CD4-positive, CD25-positive, alpha-beta regulatory T cell (primary cell): ENCODE data around the gene ARL2BP. TPM values are rescaled to one million over a fixed set of nuclear protein-coding genes. Genes with fewer than 3 reads are reported as not detected.
A peak's percentile ranks its signal among the peaks of the same experiment; 100 is the strongest.

Experiments used
- ATAC-seq, 2 donors: fragments of 150-1000 bp; cut with Tn5 transposase; one replicate each; pipeline ENCODE4 v1.10.0; 2021; ENCODE audit warnings: low read depth in 2 of 2, moderate number of reproducible peaks in 2 of 2, moderate library complexity in 1 of 2
- DNase-seq, 3 donors: peaks; one replicate each; pipeline versions ENCODE4 v3.0.0 to v3.0.0-alpha.2; 2012 to 2022; ENCODE audit warnings: mixed read lengths in 1 of 3
- H3K27ac ChIP-seq: one replicate; pipeline ENCODE4 v1.7.0; 2013; ENCODE audit warnings: mild to moderate bottlenecking, low read length; ENCODE audit not compliant: insufficient read depth, poor library complexity, severe bottlenecking
- H3K27me3 ChIP-seq: one replicate; pipeline ENCODE4 v1.7.0; 2013; ENCODE audit warnings: low read length; ENCODE audit not compliant: control insufficient read depth, insufficient read depth
- H3K36me3 ChIP-seq: one replicate; pipeline ENCODE4 v1.7.0; 2013; ENCODE audit warnings: mild to moderate bottlenecking, low read length, moderate library complexity; ENCODE audit not compliant: control insufficient read depth, insufficient read depth
- H3K4me1 ChIP-seq: 2 replicates; pipeline ENCODE4 v1.7.0; 2013; ENCODE audit warnings: mild to moderate bottlenecking, low read length; ENCODE audit not compliant: insufficient read depth, control insufficient read depth, poor library complexity, severe bottlenecking
- H3K4me3 ChIP-seq: one replicate; pipeline ENCODE4 v1.7.0; 2013; ENCODE audit warnings: low read depth, mild to moderate bottlenecking, low read length, moderate library complexity
- H3K9me3 ChIP-seq, 2 experiments: 1 replicate in 1 of 2; 2 replicates in 1 of 2; pipeline ENCODE4 v1.7.0; 2013; ENCODE audit warnings: low read length in 2 of 2, mild to moderate bottlenecking in 1 of 2, moderate library complexity in 1 of 2; ENCODE audit not compliant: control insufficient read depth in 2 of 2
- H3K27ac Mint-ChIP-seq, 3 donors: one replicate each; pipeline ENCODE4 v1.8.0; 2020 to 2022; ENCODE audit warnings: mild to moderate bottlenecking in 3 of 3, mixed read lengths in 3 of 3, moderate library complexity in 2 of 3
- H3K27me3 Mint-ChIP-seq: one replicate; pipeline ENCODE4 v1.8.0; 2022; ENCODE audit warnings: mild to moderate bottlenecking, mixed read lengths
- H3K36me3 Mint-ChIP-seq: one replicate; pipeline ENCODE4 v1.8.0; 2020; ENCODE audit warnings: mixed read lengths
- H3K4me1 Mint-ChIP-seq, 4 donors: one replicate each; pipeline ENCODE4 v1.8.0; 2020 to 2022; ENCODE audit warnings: mixed read lengths in 4 of 4, mild to moderate bottlenecking in 1 of 4
- H3K4me3 Mint-ChIP-seq, 4 donors: one replicate each; pipeline ENCODE4 v1.8.0; 2020 to 2022; ENCODE audit warnings: mild to moderate bottlenecking in 4 of 4, mixed read lengths in 4 of 4, moderate library complexity in 3 of 4
- H3K9me3 Mint-ChIP-seq, 7 donors: one replicate each; pipeline ENCODE4 v1.8.0; 2020 to 2022; ENCODE audit warnings: mixed read lengths in 7 of 7, mild to moderate bottlenecking in 3 of 7, moderate library complexity in 2 of 7
- polyA plus RNA-seq, 4 donors: library from polyadenylated mRNA; unstranded; fragments of 300-500 nt; fragmentation: Illumina TruSeq; gene quantifications; one replicate each; pipeline ENCODE4 v1.2.3, GENCODE V29; 2021
- total RNA-seq: library from RNA; stranded (reverse); gene quantifications from one replicate; pipeline ENCODE4 v1.2.3, GENCODE V29; 2022

Gene ARL2BP
- total and polyA plus RNA-seq, 5 donors from 2014 or later = 26.9 to 121 (median 102) TPM

DNA sequence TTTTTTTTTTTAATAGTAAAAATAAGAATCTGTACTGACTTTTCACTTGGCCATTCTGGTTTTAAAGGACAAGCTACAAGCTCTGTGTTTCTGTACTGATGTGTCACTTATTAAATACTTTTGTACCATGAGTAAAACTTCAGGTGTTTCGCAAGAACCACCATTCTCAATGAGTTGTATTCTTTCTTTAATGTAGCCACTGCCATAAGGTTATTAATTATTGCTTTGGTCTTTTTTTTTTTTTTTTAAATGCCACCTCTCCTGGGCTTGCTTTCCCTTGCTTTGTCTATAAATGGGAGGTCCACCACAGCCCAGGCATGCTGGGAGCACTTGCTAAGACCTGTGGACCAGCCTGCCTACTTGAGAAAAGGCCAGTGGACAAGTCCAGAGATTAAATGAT, 8.4 kb downstream of the ARL2BP start:
- Mint-ChIP-seq H3K36me3 (peaks cover 19% of the 10 kb centered on the region), H3K9me3 (peaks cover 0 to 4% (median 0%) of the 10 kb centered on the region in 7 donors), H3K4me1 (peaks cover 0 to 2% (median 0%) of the 10 kb centered on the region in 4 donors), H3K27me3 (no peaks in the 10 kb centered on the region), H3K4me3 (no peak overlapping the region), H3K27ac (no peak overlapping the region)
- DNase-seq (no peak), ATAC-seq (no peak)
- no peak overlapping the region for H3K27ac ChIP-seq
- H3K4me1 ChIP-seq = no peaks in the 10 kb centered on the region
- H3K9me3 ChIP-seq = peaks cover 0 to 2% of the 10 kb centered on the region in 2 experiments
- peaks cover 50% of the 10 kb centered on the region for H3K36me3 ChIP-seq
- no peaks in the 10 kb centered on the region for H3K27me3 ChIP-seq
- H3K4me3 ChIP-seq = no peak overlapping the region

- Mint-ChIP-seq H3K9me3 (peaks cover 0 to 4% (median 0%) of the 10 kb centered on the region in 7 donors), H3K4me1 (peaks cover 0 to 14% (median 0%) of the 10 kb centered on the region in 4 donors), H3K27ac (peak overlapping the region in 1 of 3 donors; percentile 63), H3K27me3 (no peaks in the 10 kb centered on the region), H3K4me3 (no peak overlapping the region), H3K36me3 (peaks cover 11% of the 10 kb centered on the region)
- no peaks in the 10 kb centered on the region for H3K27me3 ChIP-seq
- no peak overlapping the region for H3K4me3 ChIP-seq
- peaks cover 27% of the 10 kb centered on the region for H3K36me3 ChIP-seq
- peaks cover 5% of the 10 kb centered on the region for H3K4me1 ChIP-seq
- H3K9me3 ChIP-seq = peaks cover 0 to 2% of the 10 kb centered on the region in 2 experiments
- ATAC-seq (no peak), DNase-seq (no peak)
- H3K27ac ChIP-seq = no peak overlapping the region
Observed at GRCh38 chr16:57255686-57256415, 10.8 kb downstream of the ARL2BP start.

GRCh38 chr16:57256601-57257395, 11.7 kb downstream of the ARL2BP start:
- DNase-seq (no peak), ATAC-seq (no peak)
- H3K9me3 ChIP-seq = peaks cover 0 to 2% of the 10 kb centered on the region in 2 experiments
- H3K36me3 Mint-ChIP-seq = peaks cover 11% of the 10 kb centered on the region
- H3K4me3 ChIP-seq = no peak overlapping the region
- H3K4me1 ChIP-seq = peaks cover 5% of the 10 kb centered on the region
- H3K4me3 Mint-ChIP-seq = no peak overlapping the region
- no peak overlapping the region for H3K27ac ChIP-seq
- peaks cover 3% of the 10 kb centered on the region for H3K27me3 Mint-ChIP-seq
- H3K27me3 ChIP-seq = no peaks in the 10 kb centered on the region
- peaks cover 17% of the 10 kb centered on the region for H3K36me3 ChIP-seq
- peaks cover 0 to 14% (median under 1%) of the 10 kb centered on the region in 4 donors for H3K4me1 Mint-ChIP-seq
- H3K9me3 Mint-ChIP-seq = peaks cover 0 to 4% (median 0%) of the 10 kb centered on the region in 7 donors
- no peak overlapping the region for H3K27ac Mint-ChIP-seq

- Mint-ChIP-seq H3K9me3 (peaks cover 0 to under 1% (median 0%) of the 10 kb centered on the region in 7 donors), H3K36me3 (peaks cover 4% of the 10 kb centered on the region), H3K4me1 (peaks cover 0 to 14% (median 1%) of the 10 kb centered on the region in 4 donors), H3K4me3 (no peak overlapping the region), H3K27me3 (peaks cover 4% of the 10 kb centered on the region), H3K27ac (no peak overlapping the region)
- H3K27me3 ChIP-seq = no peaks in the 10 kb centered on the region
- no peak overlapping the region for H3K27ac ChIP-seq
- peaks cover 5% of the 10 kb centered on the region for H3K4me1 ChIP-seq
- ATAC-seq (no peak), DNase-seq (no peak)
- H3K9me3 ChIP-seq = no peaks in the 10 kb centered on the region
- peaks cover 10% of the 10 kb centered on the region for H3K36me3 ChIP-seq
- H3K4me3 ChIP-seq = no peak overlapping the region
Observed at GRCh38 chr16:57257455-57258070, 12.5 kb downstream of the ARL2BP start.

DNA sequence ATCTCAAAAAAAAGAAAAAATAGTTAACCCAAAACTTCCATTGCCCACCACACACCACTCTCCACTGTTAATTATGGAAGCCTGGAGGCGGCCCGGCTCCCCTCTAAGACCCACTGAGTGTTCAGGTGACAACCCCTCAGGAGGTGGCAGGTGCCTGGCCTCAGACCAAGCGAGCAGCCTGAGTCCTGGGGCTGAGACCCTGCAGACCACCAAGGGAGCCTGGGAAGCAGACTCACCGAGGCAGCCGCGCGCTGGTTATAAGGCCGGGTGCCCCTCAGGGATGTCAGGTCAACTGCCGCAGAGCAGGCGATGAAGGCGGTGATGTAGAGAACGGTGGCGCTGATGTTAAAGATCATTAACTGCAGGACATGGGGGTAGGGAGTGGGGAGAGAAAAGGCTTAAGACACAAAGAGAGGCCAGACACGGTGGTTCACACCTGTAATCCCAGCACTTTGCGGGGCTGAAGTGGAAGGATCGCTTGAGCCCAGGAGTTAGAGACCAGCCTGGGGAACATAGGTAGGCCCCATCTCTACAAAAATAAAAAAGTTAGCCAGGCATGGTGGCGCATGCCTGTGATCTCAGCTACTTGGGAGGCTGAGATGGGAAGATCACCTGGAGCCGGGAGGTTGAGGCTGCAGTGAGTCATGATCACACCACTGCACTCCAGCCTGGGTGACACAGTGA, 13.3 kb downstream of the ARL2BP start:
- H3K36me3 Mint-ChIP-seq = no peaks in the 10 kb centered on the region
- DNase-seq = no peak
- H3K4me3 Mint-ChIP-seq = no peak overlapping the region
- Histone ChIP-seq H3K27me3 (no peaks in the 10 kb centered on the region), H3K27ac (no peak overlapping the region), H3K9me3 (no peaks in the 10 kb centered on the region), H3K36me3 (peaks cover 2% of the 10 kb centered on the region), H3K4me1 (peaks cover 5% of the 10 kb centered on the region), H3K4me3 (no peak overlapping the region)
- no peak for ATAC-seq
- H3K4me1 Mint-ChIP-seq = peaks cover 0 to 14% (median 1%) of the 10 kb centered on the region in 4 donors
- peaks cover 4% of the 10 kb centered on the region for H3K27me3 Mint-ChIP-seq
- H3K9me3 Mint-ChIP-seq = no peaks in the 10 kb centered on the region
- no peak overlapping the region for H3K27ac Mint-ChIP-seq

- no peaks in the 10 kb centered on the region for H3K9me3 Mint-ChIP-seq
- Histone ChIP-seq H3K36me3 (no peaks in the 10 kb centered on the region), H3K27ac (no peak overlapping the region), H3K4me1 (peaks cover 5% of the 10 kb centered on the region), H3K27me3 (no peaks in the 10 kb centered on the region), H3K9me3 (no peaks in the 10 kb centered on the region), H3K4me3 (no peak overlapping the region)
- peaks cover 4% of the 10 kb centered on the region for H3K27me3 Mint-ChIP-seq
- H3K4me3 Mint-ChIP-seq = no peak overlapping the region
- DNase-seq = no peak
- ATAC-seq = no peak
- H3K27ac Mint-ChIP-seq = no peak overlapping the region
- H3K36me3 Mint-ChIP-seq = no peaks in the 10 kb centered on the region
- H3K4me1 Mint-ChIP-seq = peaks cover 0 to 14% (median 1%) of the 10 kb centered on the region in 4 donors
Observed at GRCh38 chr16:57258910-57259475, 13.9 kb downstream of the ARL2BP start.
